ENCODE measurements around the gene RAB37. TPM values are rescaled to one million over a fixed set of nuclear protein-coding genes. Genes with fewer than 3 reads are reported as not detected.
A peak's percentile ranks its signal among the peaks of the same experiment; 100 is the strongest.

Gene RAB37
- total and polyA plus RNA-seq, 2 of the 13 experiments (the other 11 are each of a cell fraction or from before 2014, with no cell fraction given): 0.91 to 3.7 TPM

GRCh38 chr17:74750327-74751069, 13.4 kb downstream of the RAB37 start (continued):
- TF ChIP-seq ZC3H4 (CRISPR knock-in tag; IDR thresholded peaks at IDR 0.05; ENCODE audit: borderline replicate concordance) (peak; percentile 63; the same call in 1 of the 2 replicates), FUBP1 (CRISPR knock-in tag; IDR thresholded peaks at IDR 0.05; ENCODE audit: borderline replicate concordance) (no peak), CHD2 (IDR thresholded peaks at IDR 0.05; ENCODE audit: low read depth, low read length) (no peak), SMYD3 (CRISPR knock-in tag; IDR thresholded peaks at IDR 0.05) (peak; percentile 40; the same call in 1 of the 2 replicates), ZNF616 (CRISPR knock-in tag; IDR thresholded peaks at IDR 0.05; ENCODE audit: low read depth) (no peak; the same call in 1 of the 2 replicates), ZNF597 (CRISPR knock-in tag; IDR thresholded peaks at IDR 0.05) (no peak), ZNF460 (CRISPR knock-in tag; IDR thresholded peaks at IDR 0.05; ENCODE audit: borderline replicate concordance) (no peak; the same call in 1 of the 2 replicates), ZFP82 (CRISPR knock-in tag; IDR thresholded peaks at IDR 0.05; ENCODE audit: borderline replicate concordance) (no peak), GFI1 (CRISPR knock-in tag; IDR thresholded peaks at IDR 0.05; ENCODE audit: borderline replicate concordance) (peak; percentile 84), ZNF318 (CRISPR knock-in tag; IDR thresholded peaks at IDR 0.05) (no peak), ZBTB46 (CRISPR knock-in tag; IDR thresholded peaks at IDR 0.05; ENCODE audit: borderline replicate concordance) (no peak), ZNF790 (CRISPR knock-in tag; IDR thresholded peaks at IDR 0.05; ENCODE audit: borderline replicate concordance) (no peak; the same call in 1 of the 2 replicates), PPARG (CRISPR knock-in tag; conservative IDR thresholded peaks at IDR 0.05) (peak; percentile 33; the same call in 1 of the 2 replicates), TSC22D2 (CRISPR knock-in tag; IDR thresholded peaks at IDR 0.05; ENCODE audit: borderline replicate concordance) (no peak), XBP1 (CRISPR knock-in tag; IDR thresholded peaks at IDR 0.05) (no peak; the same call in 1 of the 2 replicates)

All from HepG2 (cell line).